DMS153 treated with DMSO at 0.1 percent for 48 hours (cell line): ENCODE measurements around the gene AOAH.

Source experiments
- DNase-seq: peaks from one replicate; lab custom pipeline; 2025; ENCODE audit not compliant: unreplicated experiment; lab: John Stamatoyannopoulos, UW

AOAH gene

GRCh38 chr7:36723951-36724664, at the start of gene AOAH:
Gene AOAH (minus strand): TSS chr7:36724494. CDS start chr7:36724148, 346 bp downstream.
- no peak for DNase-seq

- DNase-seq: no peak
These were observed 42.2 kb upstream of the AOAH start for GRCh38 chr7:36766451-36766850.

GRCh38 chr7:36765605-36766004, 41.3 kb upstream of the AOAH start:
- DNase-seq: no peak

- no peak for DNase-seq
These were observed 40.6 kb upstream of the AOAH start for GRCh38 chr7:36764929-36765328.

GRCh38 chr7:36763132-36763816, 39.0 kb upstream of the AOAH start:
- DNase-seq: no peak

- DNase-seq: no peak
These were observed 38.1 kb upstream of the AOAH start for GRCh38 chr7:36762394-36762793.

GRCh38 chr7:36761835-36762234, 37.5 kb upstream of the AOAH start:
- DNase-seq: no peak

- no peak for DNase-seq
These were observed 36.8 kb upstream of the AOAH start for GRCh38 chr7:36760856-36761762.

GRCh38 chr7:36758879-36759278, 34.6 kb upstream of the AOAH start:
- no peak for DNase-seq

- DNase-seq: no peak
These were observed 31.2 kb upstream of the AOAH start for GRCh38 chr7:36755484-36755883.

GRCh38 chr7:36752026-36752711, 27.9 kb upstream of the AOAH start:
- DNase-seq: no peak

GRCh38 chr7:36750451-36750850, 26.2 kb upstream of the AOAH start:
- DNase-seq: no peak

GRCh38 chr7:36749282-36749960, 25.1 kb upstream of the AOAH start:
- no peak for DNase-seq

GRCh38 chr7:36748017-36748487, 23.8 kb upstream of the AOAH start:
- no peak for DNase-seq

GRCh38 chr7:36747280-36748016, 23.2 kb upstream of the AOAH start:
- no peak for DNase-seq

- no peak for DNase-seq
These were observed 22.1 kb upstream of the AOAH start for GRCh38 chr7:36746347-36746746.

- DNase-seq: no peak
These were observed 18.8 kb upstream of the AOAH start for GRCh38 chr7:36742911-36743775.

GRCh38 chr7:36741866-36742265, 17.6 kb upstream of the AOAH start:
- no peak for DNase-seq

GRCh38 chr7:36739351-36739750, 15.1 kb upstream of the AOAH start:
- no peak for DNase-seq
